Fibroblast of peridontal ligament (primary cell): Measurements from ENCODE around the gene PDZRN3.
A peak's percentile ranks its signal among the peaks of the same experiment; 100 is the strongest.

Experiments
- DNase-seq: peaks from one replicate; pipeline ENCODE4 v3.0.0-alpha.2; 2010; ENCODE audit errors: extremely low read depth

The PDZRN3 gene

DNA sequence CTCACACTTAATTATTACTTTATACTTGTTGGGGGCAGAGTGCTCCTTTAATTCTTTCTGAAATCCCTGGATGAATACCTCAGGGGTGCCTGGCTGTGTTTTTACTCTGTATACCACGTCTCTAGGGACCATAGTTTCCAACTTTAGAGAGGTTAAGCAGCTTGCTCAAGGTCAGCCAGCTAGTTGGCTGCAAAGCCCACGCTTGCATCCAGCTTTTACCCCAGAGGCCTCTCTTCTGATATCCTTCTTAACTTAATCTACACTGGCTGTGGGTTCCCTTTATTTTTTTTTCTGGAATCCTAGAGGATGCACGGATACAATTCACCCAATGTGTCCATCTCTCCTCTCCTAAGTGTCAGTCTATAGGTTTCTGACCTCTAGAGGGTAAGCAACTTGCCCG, 1.4 kb downstream of the PDZRN3 start:
- peak; percentile 53 for DNase-seq

DNA sequence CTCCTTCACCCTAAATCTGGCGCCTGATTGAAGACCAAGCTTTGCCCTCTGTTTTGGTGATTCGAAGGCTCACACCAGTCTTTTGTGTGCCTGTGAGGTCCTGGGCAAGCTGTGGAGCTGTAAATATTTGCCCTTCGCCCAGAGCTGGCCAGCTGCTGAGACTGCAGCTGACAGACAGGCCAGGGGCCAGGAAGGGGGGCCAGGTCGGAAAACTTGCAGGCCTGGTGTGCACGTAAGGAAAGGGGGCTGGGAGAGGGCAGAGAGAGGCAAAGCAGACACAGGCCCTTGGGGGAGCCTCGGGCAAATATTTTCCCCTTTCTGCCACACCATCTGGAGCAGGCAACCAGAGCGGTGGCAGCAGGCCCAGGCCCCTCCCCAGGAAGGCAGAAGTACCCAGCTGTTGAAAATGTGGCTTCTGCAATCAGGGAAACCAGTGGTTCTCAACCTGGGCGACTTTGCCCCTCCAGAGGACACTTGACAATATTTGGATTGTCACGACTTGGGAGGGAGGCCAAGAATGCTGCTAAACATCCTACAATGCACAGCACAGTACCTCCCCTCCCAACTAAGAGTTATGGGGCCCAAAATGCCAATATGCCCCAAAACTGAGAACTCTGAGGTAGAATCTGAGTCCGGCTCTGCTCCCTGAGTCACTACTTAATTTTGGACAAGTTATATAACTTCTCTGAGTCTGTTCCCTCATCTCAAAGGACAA, 2.5 kb downstream of the PDZRN3 start:
- peak; percentile 60 for DNase-seq

DNA sequence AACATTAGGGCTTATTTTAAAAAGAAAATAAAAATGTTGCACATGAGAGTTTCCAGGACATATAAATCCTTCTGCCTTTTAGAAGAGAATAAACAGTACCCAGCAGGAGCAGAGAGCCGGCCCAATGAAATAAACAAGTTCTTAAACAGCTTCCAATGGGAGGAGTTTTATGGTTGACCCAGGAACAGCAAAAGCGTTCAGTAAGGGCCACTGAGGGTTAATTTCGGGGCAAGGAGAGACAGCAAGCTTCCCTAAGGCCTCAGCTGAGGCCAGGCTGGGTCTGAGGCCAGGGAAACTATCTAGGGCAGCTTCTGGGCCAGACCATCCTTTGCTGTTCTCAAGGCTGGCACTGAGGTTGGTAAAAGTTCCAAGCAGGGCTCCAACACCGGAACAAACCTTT, 3.4 kb downstream of the PDZRN3 start:
- peak; percentile 57 for DNase-seq

DNA sequence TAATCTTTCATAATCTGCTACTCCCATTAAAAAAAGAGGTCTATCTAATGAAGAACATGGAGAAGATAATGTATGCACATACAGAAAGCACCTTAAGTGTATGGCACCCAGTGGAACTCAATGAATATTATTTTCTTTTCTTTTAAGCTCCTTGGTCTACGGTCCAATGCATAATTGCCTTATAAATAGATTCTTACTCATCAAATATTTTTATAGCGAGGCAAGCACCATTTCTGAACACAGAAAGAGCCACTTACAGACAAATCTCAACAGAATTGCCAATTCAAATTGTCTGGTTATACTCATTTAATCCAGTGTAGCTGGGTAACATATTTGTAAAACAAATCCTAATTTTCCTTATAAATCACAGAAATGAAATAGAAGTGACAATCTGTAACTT, 6.3 kb downstream of the PDZRN3 start:
- peak; percentile 59 for DNase-seq

DNA sequence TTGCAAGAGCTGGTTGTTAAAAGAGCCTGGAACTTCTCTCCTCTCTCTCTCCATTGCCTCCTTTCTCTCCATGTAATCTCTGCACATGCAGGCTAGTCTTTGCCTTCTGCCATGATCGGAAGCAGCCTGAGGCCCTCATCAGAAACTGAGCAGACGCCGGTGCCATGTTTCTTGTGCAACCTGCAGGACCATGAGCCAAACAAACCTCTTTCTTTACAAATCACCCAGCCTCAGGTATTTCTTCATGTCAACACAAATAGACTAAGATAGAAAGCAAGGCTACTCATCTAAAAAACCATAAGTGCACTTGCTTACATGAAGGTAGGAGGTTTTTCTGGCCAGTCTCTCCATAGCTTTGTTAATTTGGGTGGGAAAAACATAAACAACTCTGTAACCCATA, 8.7 kb downstream of the PDZRN3 start:
- DNase-seq, result no peak

DNA sequence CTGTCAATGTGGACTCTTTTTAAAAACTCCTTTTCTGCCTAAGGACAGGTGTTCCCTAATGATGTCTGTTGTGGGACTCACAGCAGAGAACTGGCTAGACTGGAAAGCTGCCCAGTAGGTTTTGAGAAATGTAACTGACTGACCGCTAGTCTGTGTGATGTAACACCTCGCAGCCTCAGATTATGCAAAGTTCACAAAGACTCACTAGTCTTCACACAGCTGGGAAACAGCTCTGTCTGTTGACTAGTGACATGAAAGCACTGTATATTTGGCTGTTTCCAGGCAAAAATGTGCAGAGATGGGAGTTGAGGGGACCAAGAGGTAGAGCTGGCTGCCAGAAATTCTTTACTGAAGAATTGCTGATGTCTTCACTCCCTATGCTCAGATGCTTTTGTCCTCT, 10.3 kb downstream of the PDZRN3 start:
- peak; percentile 87 for DNase-seq

DNA sequence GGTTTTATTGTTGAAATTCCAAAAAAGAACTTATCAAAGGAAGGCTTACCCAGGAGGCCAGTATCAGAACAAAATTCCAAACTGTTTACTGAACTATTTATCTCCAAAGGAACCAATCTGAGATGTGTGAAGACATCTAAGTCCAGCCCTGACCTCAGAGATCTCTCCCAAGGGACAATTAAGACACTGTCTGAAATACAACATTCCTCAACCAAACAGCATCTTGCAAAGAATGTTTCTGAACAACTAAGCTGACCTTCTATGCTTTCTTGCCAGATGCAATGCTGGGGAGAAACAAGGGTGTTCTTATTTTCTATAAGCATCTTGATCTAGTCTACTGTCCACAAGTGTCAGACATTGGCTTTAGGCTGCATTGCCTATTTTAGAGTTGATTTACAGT, 13.6 kb downstream of the PDZRN3 start:
- DNase-seq, result peak; percentile 79

DNA sequence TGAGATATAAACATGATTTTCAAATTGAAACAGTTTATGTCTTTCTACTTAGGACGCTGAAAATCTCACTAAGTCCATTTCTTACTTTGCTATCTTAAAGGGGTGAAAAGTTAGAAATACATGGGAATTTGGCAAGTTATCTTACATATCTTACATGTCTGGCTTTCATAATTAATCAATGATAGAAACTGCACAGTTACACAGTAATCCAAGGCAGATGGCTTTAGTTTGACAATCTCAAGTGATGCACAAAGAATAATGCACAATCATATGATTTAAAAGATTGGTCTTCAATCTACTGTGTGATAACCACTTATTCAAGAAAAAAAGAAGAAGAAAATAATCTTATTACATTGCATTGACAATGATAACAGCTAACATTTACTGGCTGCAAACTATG, 14.2 kb downstream of the PDZRN3 start:
- no peak for DNase-seq

DNA sequence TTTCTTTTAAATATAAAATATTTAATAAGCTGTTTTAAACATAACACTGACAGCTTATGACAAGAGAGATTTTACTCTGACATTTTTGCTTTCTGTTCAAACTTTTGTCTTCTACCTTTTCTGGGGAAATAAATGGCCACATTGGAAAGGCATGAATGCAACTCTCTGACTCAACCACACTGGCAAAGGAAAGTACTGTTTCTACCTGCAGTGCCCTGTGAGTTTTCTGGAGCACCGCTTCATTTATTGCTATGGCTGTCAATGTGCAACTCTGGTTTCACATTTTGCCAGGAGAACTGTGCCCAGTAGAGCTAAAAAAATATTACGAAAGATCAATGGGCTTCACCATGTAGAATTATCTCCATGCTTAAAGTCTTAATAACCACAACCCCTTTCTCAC, 15.1 kb downstream of the PDZRN3 start:
- no peak for DNase-seq

DNA sequence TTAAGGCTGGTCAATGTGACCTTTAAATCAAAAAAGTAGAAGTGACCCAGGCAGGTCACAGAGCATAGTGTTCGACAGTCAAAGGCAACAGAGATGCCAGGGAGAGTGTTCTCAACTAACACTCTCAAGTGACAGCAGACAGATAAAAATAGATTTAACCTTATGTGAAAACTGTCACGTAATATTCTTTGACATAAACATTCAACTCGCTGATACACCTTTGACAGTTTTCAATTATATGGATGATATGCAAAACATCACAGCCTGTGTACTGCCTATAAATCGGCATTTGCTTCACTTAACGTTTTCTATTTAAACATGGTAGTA, 15.5 kb downstream of the PDZRN3 start:
- no peak for DNase-seq

DNA sequence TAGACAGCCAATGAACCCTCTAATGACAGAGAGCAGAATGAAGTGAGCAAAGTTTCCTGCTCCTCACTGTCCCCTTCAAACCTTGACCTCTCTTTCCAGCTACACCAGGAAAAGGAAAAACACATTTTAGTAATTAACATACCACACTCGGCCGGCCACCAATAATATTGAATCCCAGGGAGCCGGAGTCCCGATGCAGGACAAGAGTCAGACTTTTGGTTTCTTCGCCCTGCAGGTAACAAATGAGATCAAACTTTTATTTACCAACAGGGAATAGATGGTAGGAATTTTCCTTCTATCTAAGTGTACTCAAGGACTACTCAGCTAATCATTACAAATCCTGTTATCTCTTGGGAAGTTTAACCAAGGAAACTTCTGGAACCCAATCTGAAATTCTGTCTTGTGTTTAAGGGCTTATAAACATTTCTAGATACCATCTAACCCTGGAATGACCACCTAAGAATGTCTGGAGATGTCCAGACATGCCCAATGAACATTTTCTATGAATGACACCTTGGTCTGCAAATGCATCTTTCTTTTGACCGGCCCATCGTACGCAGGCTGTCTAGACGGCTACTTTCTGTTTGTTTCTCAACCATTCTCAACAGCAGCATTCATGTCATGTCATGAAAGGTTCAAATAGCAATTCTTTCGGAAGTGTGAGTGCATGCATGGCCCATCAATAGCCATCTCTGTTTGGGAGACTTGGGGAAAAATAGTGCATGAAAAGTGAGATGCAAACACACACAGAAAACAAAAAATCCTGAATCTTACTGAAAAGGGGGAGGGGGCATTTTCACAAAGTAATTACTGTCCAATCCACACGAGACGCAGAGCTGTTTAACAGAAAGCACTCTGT, 16.1 kb downstream of the PDZRN3 start:
- DNase-seq, result no peak

DNA sequence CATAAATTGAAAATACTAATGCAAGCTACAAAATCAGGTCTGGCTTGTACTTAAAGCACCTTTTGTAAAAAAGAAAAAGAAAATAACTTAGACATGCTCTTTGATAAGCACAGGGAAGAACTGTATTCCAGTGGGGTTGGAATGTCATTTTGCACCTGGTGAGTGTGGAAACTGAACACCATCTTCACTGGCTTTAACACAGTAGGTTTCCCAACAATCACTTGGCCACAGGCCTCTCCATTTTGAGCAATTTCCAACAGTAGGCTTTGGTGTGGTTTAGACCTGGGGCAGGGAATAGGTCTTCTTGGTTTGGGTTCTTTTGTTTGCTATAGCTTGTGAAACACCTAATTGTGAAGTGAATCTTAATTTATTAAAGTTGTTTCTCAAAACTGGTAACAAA, 18.9 kb downstream of the PDZRN3 start:
- no peak for DNase-seq

DNA sequence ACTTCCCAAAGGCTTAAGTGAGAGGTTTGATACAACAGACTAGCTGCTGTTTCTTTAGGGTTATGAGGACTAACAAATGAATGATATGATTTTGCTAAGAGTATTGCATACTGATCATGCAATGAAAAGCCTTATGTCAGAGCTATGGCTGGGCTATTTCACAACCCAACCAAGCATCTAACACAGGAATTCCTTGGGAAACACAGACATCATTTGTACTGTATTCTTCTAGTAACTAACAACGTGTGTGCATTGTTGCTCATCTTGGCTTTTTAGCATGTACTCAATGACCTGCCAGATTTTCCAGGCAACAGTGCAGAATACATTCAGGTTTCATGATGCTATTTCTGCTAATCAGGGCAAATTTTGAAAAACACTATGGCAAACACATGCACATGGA, 19.3 kb downstream of the PDZRN3 start:
- peak; percentile 98 for DNase-seq

DNA sequence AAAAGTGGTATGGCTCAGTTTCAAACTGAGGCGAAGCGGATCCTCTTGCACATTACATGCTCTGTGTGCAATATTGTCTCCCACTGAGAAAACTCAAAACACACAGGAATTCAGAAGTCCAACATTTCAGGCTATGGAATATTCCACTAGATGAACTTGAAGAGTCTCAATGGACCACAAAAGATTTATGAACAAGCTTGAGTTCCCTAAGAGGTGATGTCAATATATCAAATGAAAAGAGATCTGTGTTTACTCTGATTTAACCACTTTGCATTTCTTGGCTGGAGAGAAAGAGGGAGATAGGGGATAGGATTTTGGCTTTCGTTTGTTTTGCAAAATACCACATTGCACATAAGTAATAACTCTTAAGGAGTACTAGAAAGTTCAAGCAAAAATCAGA, 20.3 kb downstream of the PDZRN3 start:
- peak; percentile 95 for DNase-seq

DNA sequence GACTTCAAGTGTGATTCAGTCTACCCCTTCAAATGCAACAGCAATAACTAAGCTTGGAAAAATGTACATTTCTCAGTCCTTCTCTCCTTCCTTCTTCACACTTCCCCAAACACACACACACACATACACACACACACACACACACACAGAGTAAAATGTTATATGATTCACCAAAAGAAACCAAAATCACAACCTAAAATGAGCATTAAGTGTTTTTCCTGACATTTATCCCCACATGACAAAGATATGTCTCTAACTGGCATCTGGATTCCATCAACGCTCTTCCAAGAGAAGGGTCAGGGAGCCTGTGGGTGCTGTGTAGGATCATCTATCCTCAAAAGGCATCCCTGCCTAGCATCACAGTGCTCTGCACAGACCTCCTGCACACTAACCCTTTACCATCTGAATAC, 21.0 kb downstream of the PDZRN3 start:
- DNase-seq, result peak; percentile 83

DNA sequence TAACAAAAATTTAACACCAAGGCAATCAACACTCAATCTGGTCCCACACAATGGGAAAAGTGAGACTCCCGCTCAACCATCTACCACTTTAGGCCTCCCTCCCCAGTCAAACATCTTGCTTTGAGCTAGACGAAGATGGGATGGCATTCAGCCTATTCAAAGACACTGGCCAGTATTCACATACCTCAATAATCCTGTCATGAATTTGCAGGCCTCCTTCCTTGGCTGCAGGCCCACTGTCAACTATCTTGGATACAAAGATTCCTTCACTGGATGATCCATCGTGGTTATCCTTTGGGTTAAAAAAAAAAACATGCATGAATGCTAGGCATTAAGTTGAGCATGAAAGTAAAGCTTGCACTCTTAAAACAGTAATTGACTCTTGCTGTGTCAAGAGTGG, 22.6 kb downstream of the PDZRN3 start:
- peak; percentile 94 for DNase-seq

DNA sequence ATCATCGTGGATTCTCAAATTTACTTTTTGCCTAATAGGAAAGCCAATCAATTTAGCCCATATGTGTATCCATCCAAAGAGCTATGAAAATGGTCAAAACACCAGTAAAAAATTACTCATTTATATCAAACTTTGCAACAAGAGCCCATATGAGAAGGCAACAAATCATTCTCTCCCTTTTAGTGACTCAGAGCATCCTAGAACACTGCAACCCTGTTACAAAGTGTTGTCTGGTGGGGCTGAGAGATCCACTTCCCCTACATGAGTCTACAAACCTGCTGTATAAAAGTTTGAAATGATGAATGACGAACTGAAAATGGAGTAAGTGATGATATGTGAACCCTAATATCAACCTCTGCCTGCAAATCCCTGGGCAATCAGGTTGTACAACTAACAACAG, 23.3 kb downstream of the PDZRN3 start:
- DNase-seq, result no peak

DNA sequence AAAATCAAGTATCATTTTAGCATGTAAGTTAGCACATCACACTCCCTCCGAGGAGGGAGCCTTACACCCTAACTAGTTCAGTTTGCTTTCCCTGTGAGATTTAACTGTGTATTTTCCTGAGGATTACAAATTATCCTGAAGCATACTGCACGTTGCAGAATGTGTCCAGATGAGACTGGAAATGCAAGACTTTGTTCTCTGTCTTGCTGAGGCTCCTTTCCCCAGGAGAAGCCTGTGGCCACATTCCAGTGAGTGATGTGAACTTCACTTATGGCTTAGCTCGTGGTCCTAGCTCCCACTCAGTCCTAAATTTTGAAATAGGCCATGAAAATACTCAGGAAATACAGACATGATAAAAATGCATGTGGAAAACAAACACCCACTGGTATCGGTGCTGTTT, 23.7 kb downstream of the PDZRN3 start:
- no peak for DNase-seq

DNA sequence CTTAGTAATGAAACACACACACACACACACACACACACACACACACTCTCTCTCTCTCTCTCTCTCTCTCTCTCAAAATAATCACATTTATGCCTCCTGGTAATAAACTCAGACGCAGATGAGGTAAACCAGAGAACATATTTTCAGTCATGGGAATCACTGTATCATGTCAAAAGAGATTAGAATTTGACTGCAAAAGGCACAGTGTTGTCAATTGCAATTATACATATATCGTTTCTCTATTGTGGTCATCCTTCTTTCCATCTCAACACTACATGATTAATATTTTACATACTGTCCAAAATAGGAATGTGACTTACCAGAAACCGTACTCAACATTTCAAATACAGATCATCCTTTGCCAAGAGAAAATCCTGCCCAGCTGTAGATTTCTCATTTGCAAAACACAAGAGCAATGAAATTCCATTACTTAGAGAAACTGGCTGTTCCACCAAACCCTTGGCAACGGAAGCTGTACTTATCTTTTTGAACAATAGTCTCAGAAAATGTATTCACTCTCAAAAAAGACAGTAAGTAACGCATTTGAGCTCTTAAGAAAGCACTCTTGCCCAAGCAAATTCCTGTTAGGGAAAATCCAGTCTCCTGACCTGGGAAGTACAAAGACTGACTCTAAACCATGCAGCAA, 24.3 kb downstream of the PDZRN3 start:
- peak; percentile 96 for DNase-seq

DNA sequence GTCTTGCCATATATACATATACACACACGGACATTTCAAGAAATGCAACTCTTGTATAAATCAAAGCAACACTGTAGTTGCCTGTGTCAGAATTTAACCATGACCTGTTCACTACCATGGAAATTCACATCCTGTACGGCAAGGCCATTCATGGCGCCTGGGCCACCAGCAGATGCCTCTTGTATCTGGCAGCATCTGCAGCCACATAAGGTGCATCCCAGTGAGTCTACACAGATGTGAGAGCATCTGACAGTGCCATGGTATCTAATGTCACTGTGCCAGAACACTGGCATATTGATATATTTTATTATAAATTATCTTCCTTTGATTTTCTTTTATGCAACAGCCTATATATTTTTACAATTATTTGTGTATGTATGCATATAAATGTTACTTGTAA, 25.1 kb downstream of the PDZRN3 start:
- no peak for DNase-seq

DNA sequence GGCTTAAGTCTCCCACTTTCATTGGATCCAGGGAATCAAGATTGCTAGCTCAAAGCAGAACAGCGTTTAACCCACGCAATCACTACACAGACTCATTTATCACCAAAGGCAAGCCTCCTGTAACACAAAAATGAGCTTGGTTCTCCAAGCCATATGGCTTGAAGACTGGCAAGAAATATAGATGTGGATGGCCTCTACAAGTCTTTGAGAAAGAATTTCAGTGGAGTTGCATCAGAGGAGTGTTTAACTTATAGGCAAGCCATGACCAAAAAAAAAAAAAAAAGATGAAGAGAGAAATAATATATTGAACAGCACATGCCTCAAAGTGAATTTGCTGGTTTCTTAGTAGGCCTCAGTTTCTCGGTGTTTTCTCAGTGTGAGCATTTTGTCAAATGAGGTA, 27.3 kb downstream of the PDZRN3 start:
- peak; percentile 44 for DNase-seq

DNA sequence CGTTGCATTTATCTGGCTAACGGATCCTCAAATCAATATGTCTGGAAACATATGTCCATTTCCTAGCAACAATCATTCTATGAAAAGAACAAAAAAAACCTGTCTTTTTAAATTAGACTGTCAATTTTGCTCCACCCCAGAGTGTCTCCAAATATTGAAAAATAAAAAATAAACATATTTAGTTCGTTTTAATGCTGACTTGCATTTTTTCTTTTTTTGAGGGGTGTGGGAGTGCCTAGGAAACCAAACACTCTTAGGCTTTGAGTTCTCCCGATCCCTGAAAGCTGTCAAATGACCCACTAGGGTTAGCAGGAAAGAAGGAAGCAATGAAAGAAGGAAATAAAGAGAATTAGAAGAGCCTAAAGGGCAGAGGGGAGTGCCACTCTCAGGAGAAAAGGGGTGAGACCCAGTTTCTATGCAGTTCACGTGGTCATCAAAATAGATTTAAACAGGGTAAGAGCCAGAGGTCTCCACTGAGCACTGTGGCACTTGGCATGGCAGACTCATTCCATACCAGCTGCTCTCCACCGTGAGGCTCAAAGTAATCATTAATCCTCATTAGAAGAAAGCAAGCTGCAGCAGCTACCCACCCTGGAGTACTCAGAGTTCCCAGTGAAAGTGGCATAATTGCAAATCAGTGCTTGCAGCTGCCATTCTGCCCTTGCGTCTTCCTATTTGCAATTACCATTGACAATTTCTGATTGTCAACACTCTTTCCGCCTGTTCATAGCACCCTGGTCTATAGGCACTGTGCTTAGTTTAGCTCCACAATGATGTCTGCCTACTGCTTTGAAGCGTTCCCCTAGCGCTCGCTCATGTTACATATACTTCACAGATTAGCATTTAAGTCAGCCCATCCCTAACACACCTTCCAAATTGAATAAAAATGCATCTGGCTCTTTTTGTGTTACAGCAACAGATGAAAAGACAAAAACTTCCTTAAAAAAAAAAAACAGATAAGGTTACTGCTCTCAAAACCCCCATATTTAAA, 32.3 kb downstream of the PDZRN3 start:
- DNase-seq, result no peak
